WTC11 (cell line): Measurements from ENCODE around the gene PSD.

ENCODE experiments used
- AFF4 ChIP-seq: sonication (generic); formaldehyde crosslinking; IDR thresholded peaks from 2 replicates; pipeline ENCODE4 v1.8.1; 2023; ENCODE audit warnings: mild to moderate bottlenecking, missing genetic modification reagents, borderline replicate concordance
- ATF2 ChIP-seq: sonication (generic); formaldehyde crosslinking; IDR thresholded peaks from 2 replicates; pipeline ENCODE4 v1.8.1; 2022; ENCODE audit warnings: low read depth, missing genetic modification reagents, borderline replicate concordance
- ATF6 ChIP-seq: sonication (generic); formaldehyde crosslinking; IDR thresholded peaks from 2 replicates; pipeline ENCODE4 v1.8.1; 2023; ENCODE audit warnings: mild to moderate bottlenecking, missing genetic modification reagents
- CTCF ChIP-seq: fragments of 200-600 bp; IDR thresholded peaks from 2 replicates; pipeline ENCODE4 v1.8.0; 2022; ENCODE audit warnings: antibody characterized with exemption
- ETV6 ChIP-seq: sonication (generic); formaldehyde crosslinking; IDR thresholded peaks from 2 replicates; pipeline ENCODE4 v1.8.1; 2022; ENCODE audit warnings: mild to moderate bottlenecking, missing genetic modification reagents
- FOXP1 ChIP-seq: sonication (generic); formaldehyde crosslinking; IDR thresholded peaks from 2 replicates; pipeline ENCODE4 v1.8.0; 2022; ENCODE audit warnings: missing genetic modification reagents, mild to moderate bottlenecking, moderate library complexity, borderline replicate concordance
- GTF2I ChIP-seq: fragments of 250-450 bp; sonication (Bioruptor Pico); conservative IDR thresholded peaks from 2 replicates; pipeline ENCODE4 v1.4.0; 2021; ENCODE audit warnings: mild to moderate bottlenecking
- KAT7 ChIP-seq: sonication (generic); formaldehyde crosslinking; IDR thresholded peaks from 2 replicates; pipeline ENCODE4 v1.8.1; 2023; ENCODE audit warnings: missing genetic modification reagents, mild to moderate bottlenecking, borderline replicate concordance
- NFE2L1 ChIP-seq: sonication (generic); formaldehyde crosslinking; IDR thresholded peaks from 2 replicates; pipeline ENCODE4 v1.8.1; 2023; ENCODE audit warnings: missing genetic modification reagents
- SP1 ChIP-seq: sonication (generic); formaldehyde crosslinking; conservative IDR thresholded peaks from 2 replicates; pipeline ENCODE4 v1.8.1; 2022; ENCODE audit warnings: missing genetic modification reagents
- ZBTB21 ChIP-seq: sonication (generic); formaldehyde crosslinking; IDR thresholded peaks from 2 replicates; pipeline ENCODE4 v1.8.1; 2023; ENCODE audit warnings: mild to moderate bottlenecking, missing genetic modification reagents, borderline replicate concordance
- ZNF396 ChIP-seq: fragments of 250-450 bp; sonication (Bioruptor Pico); IDR thresholded peaks from 2 replicates; pipeline ENCODE4 v1.8.0; 2021; ENCODE audit warnings: mild to moderate bottlenecking, moderate library complexity, borderline replicate concordance
- ZSCAN18 ChIP-seq: fragments of 250-450 bp; sonication (Bioruptor Pico); IDR thresholded peaks from 2 replicates; pipeline ENCODE4 v2.1.2; 2022; ENCODE audit warnings: mild to moderate bottlenecking, moderate library complexity

- TF ChIP-seq AFF4 (CRISPR knock-in tag) (no peak; the same call in 1 of the 2 replicates), NFE2L1 (CRISPR knock-in tag) (peak; percentile 80; the same call in 1 of the 2 replicates), ETV6 (CRISPR knock-in tag) (peak; percentile 72; the same call in 1 of the 2 replicates), CTCF (peak; percentile 22; the same call in 1 of the 2 replicates), KAT7 (CRISPR knock-in tag) (no peak), ZSCAN18 (CRISPR knock-in tag) (no peak), FOXP1 (CRISPR knock-in tag) (peak; percentile 75), ATF6 (CRISPR knock-in tag) (no peak), ATF2 (CRISPR knock-in tag) (no peak), SP1 (CRISPR knock-in tag) (peak; percentile 75), GTF2I (CRISPR knock-in tag) (no peak), ZBTB21 (CRISPR knock-in tag) (peak; percentile 90), ZNF396 (CRISPR knock-in tag) (no peak)
Measured at GRCh38 chr10:102422545-102423129, 4.1 kb upstream of the PSD start.
